GM23338 (cell line): Measurements from ENCODE around the gene ANKRD13B. TPM values are rescaled to one million over a fixed set of nuclear protein-coding genes. Genes with fewer than 3 reads are reported as not detected.
A peak's percentile ranks its signal among the peaks of the same experiment; 100 is the strongest.

Experiments used
- ATAC-seq: fragments of 200-7000 bp; cut with Tn5 transposase; 3 replicates; pipeline ENCODE4 v1.9.1; 2020
- DNase-seq: peaks from one replicate; pipeline ENCODE4 v3.0.0-alpha.2; 2015; ENCODE audit warnings: low spot score
- H2AFZ ChIP-seq: fragments of 200-600 bp; sonication (generic); 2 replicates; pipeline ENCODE4 v1.8.0; 2016; ENCODE audit warnings: antibody characterized with exemption, mild to moderate bottlenecking, moderate library complexity
- H3F3A ChIP-seq: fragments of 200-600 bp; sonication (generic); replicated peaks from 2 replicates; pipeline ENCODE4 v1.8.0; 2017; ENCODE audit warnings: antibody characterized with exemption, mixed run types, low read depth
- H3K27ac ChIP-seq: fragments of 200-600 bp; sonication (generic); 2 replicates; pipeline ENCODE4 v1.6.1; 2016; ENCODE audit warnings: low read depth
- H3K27me3 ChIP-seq: fragments of 200-600 bp; sonication (generic); 2 replicates; pipeline ENCODE4 v1.8.0; 2016; ENCODE audit warnings: mild to moderate bottlenecking, mixed run types, moderate library complexity; ENCODE audit not compliant: insufficient read depth
- H3K36me3 ChIP-seq: fragments of 200-600 bp; sonication (generic); 2 replicates; pipeline ENCODE4 v1.8.0; 2016; ENCODE audit warnings: mild to moderate bottlenecking; ENCODE audit not compliant: insufficient read depth
- H3K4me1 ChIP-seq: fragments of 200-600 bp; sonication (generic); 2 replicates; pipeline ENCODE4 v1.8.0; 2016; ENCODE audit warnings: mild to moderate bottlenecking, moderate library complexity; ENCODE audit not compliant: insufficient read depth
- H3K4me2 ChIP-seq: fragments of 200-600 bp; sonication (generic); 2 replicates; pipeline ENCODE4 v1.7.1; 2017; ENCODE audit warnings: mixed run types
- H3K4me3 ChIP-seq: fragments of 200-600 bp; sonication (generic); 2 replicates; pipeline ENCODE4 v1.6.1; 2016; ENCODE audit warnings: mixed run types
- H3K79me2 ChIP-seq: fragments of 200-600 bp; sonication (generic); replicated peaks from 2 replicates; pipeline ENCODE4 v1.8.0; 2017; ENCODE audit warnings: mild to moderate bottlenecking; ENCODE audit not compliant: insufficient read depth
- H3K9me2 ChIP-seq: fragments of 200-600 bp; sonication (generic); 2 replicates; pipeline ENCODE4 v1.8.0; 2017; ENCODE audit not compliant: insufficient read depth
- H4K20me1 ChIP-seq: fragments of 200-600 bp; sonication (generic); replicated peaks from 2 replicates; pipeline ENCODE4 v1.8.0; 2017; ENCODE audit warnings: mild to moderate bottlenecking; ENCODE audit not compliant: insufficient read depth
- H3K27ac Mint-ChIP-seq: 2 replicates; pipeline ENCODE4 v1.8.0; 2020; ENCODE audit warnings: inconsistent platforms, mild to moderate bottlenecking, moderate library complexity, mixed read lengths
- H3K27me3 Mint-ChIP-seq: 3 replicates; pipeline ENCODE4 v1.8.0; 2022; ENCODE audit warnings: low read depth, mild to moderate bottlenecking, moderate library complexity, mixed read lengths, inconsistent platforms; ENCODE audit not compliant: insufficient read depth, poor library complexity
- H3K36me3 Mint-ChIP-seq: 3 replicates; pipeline ENCODE4 v1.8.0; 2021; ENCODE audit warnings: low read depth, mild to moderate bottlenecking, inconsistent platforms, moderate library complexity, mixed read lengths
- H3K4me1 Mint-ChIP-seq: 3 replicates; pipeline ENCODE4 v1.8.0; 2020; ENCODE audit warnings: mild to moderate bottlenecking, inconsistent platforms, mixed read lengths
- H3K4me3 Mint-ChIP-seq: 3 replicates; pipeline ENCODE4 v1.8.0; 2021; ENCODE audit warnings: moderate library complexity, mild to moderate bottlenecking, inconsistent platforms, mixed read lengths
- H3K9me3 Mint-ChIP-seq: 3 replicates; pipeline ENCODE4 v1.8.0; 2020; ENCODE audit warnings: moderate library complexity, mild to moderate bottlenecking, inconsistent platforms, mixed read lengths
- CREB1 ChIP-seq: fragments of 250-450 bp; sonication (Bioruptor Pico); IDR thresholded peaks from 2 replicates; pipeline ENCODE4 v1.5.0; 2020; ENCODE audit warnings: low read depth, mild to moderate bottlenecking, moderate library complexity
- ETS1 ChIP-seq: IDR thresholded peaks from 2 replicates; pipeline ENCODE4 v1.6.1; 2016; ENCODE audit warnings: antibody characterized with exemption
- EZH2 ChIP-seq: fragments of 200-600 bp; sonication (generic); IDR thresholded peaks from one replicate; pipeline ENCODE4 v1.8.0; 2017; ENCODE audit warnings: antibody characterized with exemption, mild to moderate bottlenecking, low read depth; ENCODE audit not compliant: unreplicated experiment
- EZH2phosphoT487 ChIP-seq: fragments of 200-600 bp; sonication (generic); IDR thresholded peaks from one replicate; pipeline ENCODE4 v1.8.1; 2018; ENCODE audit warnings: antibody characterized with exemption; ENCODE audit not compliant: unreplicated experiment
- JUNB ChIP-seq: IDR thresholded peaks from one replicate; pipeline ENCODE4 v1.6.1; 2016; ENCODE audit warnings: antibody characterized with exemption; ENCODE audit not compliant: unreplicated experiment
- POLR2AphosphoS5 ChIP-seq: IDR thresholded peaks from 2 replicates; pipeline ENCODE4 v1.6.1; 2016; ENCODE audit warnings: antibody characterized with exemption, low read depth
- STAT1 ChIP-seq: IDR thresholded peaks from one replicate; pipeline ENCODE4 v1.6.1; 2016; ENCODE audit warnings: antibody characterized with exemption; ENCODE audit not compliant: unreplicated experiment
- ZNF462 ChIP-seq: fragments of 250-450 bp; sonication (Bioruptor Pico); IDR thresholded peaks from 2 replicates; pipeline ENCODE4 v1.5.0; 2020; ENCODE audit warnings: mild to moderate bottlenecking, moderate library complexity
- polyA plus RNA-seq: library from polyadenylated mRNA; unstranded; fragments of >200 nt; fragmentation: Nextera tagmentation; extraction: Ambion mirVana; gene quantifications from 2 replicates; pipeline ENCODE4 v1.2.1, GENCODE V29; 2016
- total RNA-seq: library from RNA; depleted of rRNA; stranded (reverse); fragments of >200 nt; shearing (Covaris generic); gene quantifications from 2 replicates; pipeline ENCODE4 v1.2.3, GENCODE V29; 2014
- TF ChIP-seq, protein P1 (sequence below), 2 experiments: fragments of 200-600 bp in 1 of 2; sonication (generic) in 1 of 2; conservative IDR thresholded peaks; 2 replicates each; pipeline versions ENCODE4 v1.5.1 to v1.6.1; 2016 to 2017; ENCODE audit warnings: antibody characterized with exemption in 2 of 2, low read depth in 2 of 2, mild to moderate bottlenecking in 2 of 2, moderate library complexity in 1 of 2

The ANKRD13B gene
- total and polyA plus RNA-seq, 2 experiments from 2014 or later, result 8.2 to 57.4 TPM

DNA sequence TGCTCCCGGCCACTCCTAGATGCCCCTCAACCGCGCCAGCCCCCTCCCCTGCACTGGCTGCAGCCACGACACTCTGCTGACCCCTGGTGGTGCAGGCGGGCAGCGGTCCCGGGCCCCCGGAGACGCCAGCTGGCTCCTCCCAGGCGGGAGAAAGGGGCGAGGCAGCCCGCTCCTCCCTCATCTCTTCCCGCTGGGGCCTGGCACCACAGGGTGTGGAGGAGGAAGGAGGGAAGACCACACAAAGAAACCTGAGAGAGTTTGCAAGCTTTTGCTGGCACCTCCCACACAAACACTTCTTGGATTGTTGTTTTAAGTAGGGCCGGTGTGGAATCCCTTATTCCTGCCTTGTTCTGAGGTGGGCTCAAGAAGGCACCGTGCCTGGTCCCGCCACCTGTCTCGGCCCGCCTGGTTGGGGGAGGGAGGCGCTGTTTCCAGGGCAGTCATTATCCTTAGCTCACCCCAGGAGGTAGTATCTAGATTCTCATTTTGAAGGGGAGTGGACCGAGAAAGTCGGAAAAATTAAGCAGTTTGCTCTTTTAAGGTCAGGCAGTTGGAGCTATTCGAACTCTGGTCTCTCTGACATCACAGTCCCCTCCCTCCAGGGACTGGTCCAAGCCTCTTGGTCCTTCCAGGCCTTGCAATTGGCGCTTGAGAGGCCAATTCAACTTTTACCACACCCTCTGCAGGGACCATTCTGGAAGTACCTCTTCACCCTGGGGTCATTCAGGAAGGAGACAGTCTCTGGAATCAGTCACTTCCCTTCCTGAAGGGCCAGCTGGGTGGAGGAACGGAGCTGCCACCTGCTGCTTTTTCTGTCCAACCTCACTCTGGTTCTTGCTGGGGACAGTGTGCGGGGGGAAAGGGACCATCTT is 959 bp upstream of the ANKRD13B start:
- ATAC-seq (peak; percentile 52), DNase-seq (peak; percentile 96)
- peaks cover 33% of the 10 kb centered on the region for H3K27me3 Mint-ChIP-seq
- H3K36me3 Mint-ChIP-seq, result no peaks in the 10 kb centered on the region; the same call in 2 of the 3 replicates
- no peaks in the 10 kb centered on the region for H3K9me2 ChIP-seq
- H3K27ac ChIP-seq, result no peak overlapping the region
- TF ChIP-seq, protein P1, sequence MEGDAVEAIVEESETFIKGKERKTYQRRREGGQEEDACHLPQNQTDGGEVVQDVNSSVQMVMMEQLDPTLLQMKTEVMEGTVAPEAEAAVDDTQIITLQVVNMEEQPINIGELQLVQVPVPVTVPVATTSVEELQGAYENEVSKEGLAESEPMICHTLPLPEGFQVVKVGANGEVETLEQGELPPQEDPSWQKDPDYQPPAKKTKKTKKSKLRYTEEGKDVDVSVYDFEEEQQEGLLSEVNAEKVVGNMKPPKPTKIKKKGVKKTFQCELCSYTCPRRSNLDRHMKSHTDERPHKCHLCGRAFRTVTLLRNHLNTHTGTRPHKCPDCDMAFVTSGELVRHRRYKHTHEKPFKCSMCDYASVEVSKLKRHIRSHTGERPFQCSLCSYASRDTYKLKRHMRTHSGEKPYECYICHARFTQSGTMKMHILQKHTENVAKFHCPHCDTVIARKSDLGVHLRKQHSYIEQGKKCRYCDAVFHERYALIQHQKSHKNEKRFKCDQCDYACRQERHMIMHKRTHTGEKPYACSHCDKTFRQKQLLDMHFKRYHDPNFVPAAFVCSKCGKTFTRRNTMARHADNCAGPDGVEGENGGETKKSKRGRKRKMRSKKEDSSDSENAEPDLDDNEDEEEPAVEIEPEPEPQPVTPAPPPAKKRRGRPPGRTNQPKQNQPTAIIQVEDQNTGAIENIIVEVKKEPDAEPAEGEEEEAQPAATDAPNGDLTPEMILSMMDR (conservative IDR thresholded peaks at IDR 0.05; ENCODE audit: low read depth in 2 of 2), result peak; percentile 89 to 98
- TF ChIP-seq CREB1 (0 out of 2 replicates have a peak, but pooled peaks have one; percentile 30), POLR2AphosphoS5 (peak; percentile 47), EZH2 (no peak)
- H3K36me3 ChIP-seq, result no peaks in the 10 kb centered on the region
- H3K4me1 ChIP-seq, result peaks cover 40% of the 10 kb centered on the region
- H3K27ac Mint-ChIP-seq, result peak overlapping the region; percentile 80
- peaks cover 12% of the 10 kb centered on the region for H3K27me3 ChIP-seq
- H3K4me3 ChIP-seq, result peak overlapping the region; percentile 81
- peaks cover 47% of the 10 kb centered on the region for H3K4me1 Mint-ChIP-seq
- no peaks in the 10 kb centered on the region for H3K9me3 Mint-ChIP-seq
- H3K79me2 ChIP-seq, result peaks cover 23% of the 10 kb centered on the region
- peaks cover 23% of the 10 kb centered on the region for H3F3A ChIP-seq
- H2AFZ ChIP-seq, result peak overlapping the region; percentile 99
- H3K4me2 ChIP-seq, result peak overlapping the region; percentile 79
- peaks cover 12% of the 10 kb centered on the region for H4K20me1 ChIP-seq
- peak overlapping the region; percentile 89 for H3K4me3 Mint-ChIP-seq

DNA sequence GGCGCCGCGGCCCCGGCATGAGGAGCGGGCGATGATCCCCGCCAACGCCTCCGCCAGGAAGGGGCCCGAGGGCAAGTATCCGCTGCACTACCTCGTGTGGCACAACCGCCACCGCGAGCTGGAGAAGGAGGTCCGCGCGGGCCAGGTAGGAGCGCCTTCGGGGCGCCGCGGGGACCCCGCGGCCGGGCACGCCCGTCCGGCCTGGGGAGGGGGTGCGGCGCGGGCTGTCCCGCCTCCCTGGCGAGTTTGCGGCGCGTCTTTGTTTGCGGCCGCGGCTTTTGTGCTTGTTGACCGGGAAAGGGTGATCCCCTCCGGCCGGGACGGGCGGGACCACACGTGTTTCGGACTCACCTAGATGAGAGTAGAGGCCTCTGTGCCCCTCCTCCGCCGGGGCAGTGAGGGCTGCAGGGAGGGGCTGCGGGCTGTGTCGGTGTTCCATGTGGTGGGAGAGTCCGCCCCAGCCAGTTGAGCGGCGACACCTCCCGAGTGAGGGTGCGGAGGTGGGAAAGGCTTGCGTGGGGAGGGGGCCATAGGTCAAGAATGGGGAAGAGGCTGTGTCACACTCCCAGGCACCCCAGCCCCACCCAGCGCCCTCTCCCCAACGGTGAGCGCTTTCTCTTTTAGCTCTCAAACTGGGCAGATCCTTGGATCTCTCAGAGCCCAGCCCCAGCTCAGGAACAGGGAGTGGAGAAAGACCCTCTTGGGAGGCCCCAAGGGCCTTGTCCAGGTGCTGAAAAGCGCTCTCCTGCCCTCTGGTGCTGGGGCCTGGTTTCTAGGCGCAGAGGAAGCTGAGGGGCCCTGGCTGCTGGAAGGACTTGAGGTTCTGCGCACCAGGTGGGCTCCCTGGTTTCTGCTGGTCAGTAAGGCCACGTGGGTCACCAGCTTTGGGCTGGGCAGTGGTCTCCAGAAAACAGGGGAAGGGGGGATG is 923 bp downstream of the ANKRD13B start:
- Mint-ChIP-seq H3K9me3 (no peaks in the 10 kb centered on the region), H3K4me1 (peaks cover 47% of the 10 kb centered on the region), H3K27me3 (peaks cover 30% of the 10 kb centered on the region), H3K27ac (no peak overlapping the region), H3K36me3 (no peaks in the 10 kb centered on the region), H3K4me3 (peak overlapping the region; percentile 77)
- Histone ChIP-seq H3K36me3 (no peaks in the 10 kb centered on the region), H2AFZ (peak overlapping the region; percentile 47; the same call in 1 of the 2 replicates), H3K27me3 (peaks cover 12% of the 10 kb centered on the region), H3F3A (peaks cover 20% of the 10 kb centered on the region), H3K4me2 (peak overlapping the region; percentile 90), H3K4me3 (peak overlapping the region; percentile 86), H3K9me2 (no peaks in the 10 kb centered on the region), H4K20me1 (peaks cover 7% of the 10 kb centered on the region; the same call in 1 of the 2 replicates), H3K4me1 (peaks cover 50% of the 10 kb centered on the region), H3K27ac (no peak overlapping the region), H3K79me2 (peaks cover 10% of the 10 kb centered on the region)
- peak; percentile 26 for ATAC-seq
- peak; percentile 94 for DNase-seq
- TF ChIP-seq EZH2, result no peak
- TF ChIP-seq ZNF462 (CRISPR knock-in tag), result no peak
- TF ChIP-seq EZH2phosphoT487, result no peak
- no peak for TF ChIP-seq STAT1
- TF ChIP-seq JUNB, result no peak
- TF ChIP-seq ETS1, result no peak
